DMS53 (cell line): ENCODE measurements around the gene CDK12.
"Not testable (repeated sequence)": the region's sequence is repeated elsewhere in the genome, so short reads cannot be mapped to it uniquely, and the experiment has no call there.

ENCODE experiments used
- DNase-seq: peaks from one replicate; lab custom pipeline; 2025; lab: John Stamatoyannopoulos, UW

CDK12 gene

DNA sequence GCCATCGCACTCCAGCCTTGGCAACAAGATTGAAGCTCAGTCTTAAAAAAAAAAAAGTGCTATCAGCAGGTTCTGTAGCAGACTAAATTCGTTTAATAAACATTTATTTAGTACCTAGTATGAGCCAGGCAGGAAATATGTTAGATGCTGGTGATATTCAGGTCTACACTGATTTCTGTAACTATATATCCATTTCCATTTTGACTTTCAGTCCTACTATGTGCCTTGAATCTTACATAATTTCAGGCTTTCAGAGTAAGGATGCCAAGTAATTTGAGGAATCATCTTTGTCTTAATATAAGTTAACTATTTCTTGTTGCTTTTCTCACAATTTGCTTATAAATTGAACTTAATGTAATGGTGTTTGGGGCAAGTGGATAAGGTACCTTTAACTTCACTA lies 46.2 kb downstream of the CDK12 start:
- DNase-seq: no peak

DNA sequence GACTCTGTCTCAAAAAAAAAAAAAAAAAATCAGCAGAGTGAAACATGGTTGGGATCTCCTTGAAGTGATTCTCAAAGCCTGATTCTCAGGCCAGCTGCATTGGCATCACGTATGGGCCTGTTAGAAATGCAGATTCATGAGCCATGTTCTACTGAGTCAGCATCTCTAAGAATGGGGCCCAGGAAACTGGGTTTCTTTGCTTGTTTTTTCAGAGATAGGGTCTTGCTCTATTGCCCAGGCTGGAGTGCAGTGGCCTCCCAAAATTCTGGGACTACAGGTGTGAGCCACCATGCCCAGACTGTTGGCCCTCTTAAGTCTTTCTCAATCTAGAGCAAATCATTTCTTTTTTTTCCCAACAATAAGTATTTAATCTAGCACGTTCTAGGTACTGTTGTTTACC lies 47.7 kb downstream of the CDK12 start:
- DNase-seq: no peak

DNA sequence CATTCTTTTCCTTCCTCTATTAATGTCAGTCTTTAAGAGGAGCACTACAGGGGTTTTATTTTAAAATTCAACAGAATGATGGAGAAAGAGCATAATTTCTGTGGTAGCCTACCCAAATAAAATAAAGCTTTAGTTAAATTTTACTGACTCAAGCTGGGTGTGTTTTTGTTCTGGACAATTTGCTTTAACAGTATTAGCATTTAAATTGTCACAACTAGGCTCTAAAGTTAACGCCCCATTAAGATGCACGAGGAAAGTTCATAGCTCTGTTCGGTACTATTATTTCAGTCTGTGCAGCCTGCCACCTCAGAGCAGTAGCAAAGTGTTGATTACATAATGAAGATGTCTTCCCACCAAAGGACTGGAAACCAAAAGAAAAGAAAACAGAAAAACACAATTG lies 52.0 kb downstream of the CDK12 start:
- DNase-seq: no peak

DNA sequence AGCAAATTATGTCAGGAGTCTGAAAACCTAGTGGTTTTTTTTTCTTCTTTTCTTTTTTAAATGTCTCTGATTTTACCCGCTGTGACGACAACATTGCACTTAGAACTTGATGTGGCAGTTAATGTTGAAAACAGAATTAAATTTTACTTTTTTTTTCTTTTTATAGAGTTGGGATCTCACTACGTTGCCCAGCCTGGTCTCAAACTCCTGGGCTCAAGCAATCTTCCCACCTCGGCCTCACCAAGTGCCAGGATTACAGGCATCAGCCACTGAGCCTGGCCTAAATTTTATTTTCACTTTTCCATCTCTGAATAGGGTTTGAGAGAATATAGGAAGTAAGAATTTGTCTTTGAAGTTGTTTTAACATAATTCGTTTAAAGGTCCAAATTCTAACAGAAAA lies 52.6 kb downstream of the CDK12 start:
- DNase-seq: no peak

DNA sequence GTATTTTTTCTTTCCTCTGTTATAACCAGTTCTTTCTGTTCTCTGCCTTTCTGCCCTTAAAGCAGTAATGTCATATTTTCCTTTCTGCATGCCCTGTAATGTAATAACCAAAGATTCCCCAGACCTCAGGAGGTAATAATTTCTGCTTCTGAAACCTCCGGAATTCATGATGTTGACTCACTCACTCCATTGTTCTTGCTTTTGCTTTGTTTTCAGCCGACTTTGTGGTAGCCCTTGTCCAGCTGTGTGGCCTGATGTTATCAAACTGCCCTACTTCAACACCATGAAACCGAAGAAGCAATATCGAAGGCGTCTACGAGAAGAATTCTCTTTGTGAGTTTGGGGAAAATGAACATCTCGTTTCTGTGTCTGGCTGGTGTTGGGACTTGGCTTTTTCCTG lies 55.9 kb downstream of the CDK12 start:
- DNase-seq: no peak

DNA sequence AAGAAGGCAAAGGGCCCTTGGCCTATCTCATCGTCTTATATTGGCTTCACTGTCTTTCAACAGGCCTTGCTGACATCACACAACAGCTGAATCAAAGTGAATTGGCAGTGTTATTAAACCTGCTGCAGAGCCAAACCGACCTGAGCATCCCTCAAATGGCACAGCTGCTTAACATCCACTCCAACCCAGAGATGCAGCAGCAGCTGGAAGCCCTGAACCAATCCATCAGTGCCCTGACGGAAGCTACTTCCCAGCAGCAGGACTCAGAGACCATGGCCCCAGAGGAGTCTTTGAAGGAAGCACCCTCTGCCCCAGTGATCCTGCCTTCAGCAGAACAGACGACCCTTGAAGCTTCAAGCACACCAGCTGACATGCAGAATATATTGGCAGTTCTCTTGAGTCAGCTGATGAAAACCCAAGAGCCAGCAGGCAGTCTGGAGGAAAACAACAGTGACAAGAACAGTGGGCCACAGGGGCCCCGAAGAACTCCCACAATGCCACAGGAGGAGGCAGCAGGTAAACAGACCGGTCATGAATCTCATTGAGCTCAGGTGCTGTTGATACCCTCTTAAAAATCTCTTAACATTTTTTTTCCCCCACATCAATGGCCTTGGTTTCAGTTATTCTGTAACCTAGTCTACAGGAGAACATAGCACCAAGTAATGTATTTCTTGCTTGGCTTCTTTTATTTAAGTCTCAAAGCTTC lies 64.7 kb downstream of the CDK12 start:
- no peak for DNase-seq

DNA sequence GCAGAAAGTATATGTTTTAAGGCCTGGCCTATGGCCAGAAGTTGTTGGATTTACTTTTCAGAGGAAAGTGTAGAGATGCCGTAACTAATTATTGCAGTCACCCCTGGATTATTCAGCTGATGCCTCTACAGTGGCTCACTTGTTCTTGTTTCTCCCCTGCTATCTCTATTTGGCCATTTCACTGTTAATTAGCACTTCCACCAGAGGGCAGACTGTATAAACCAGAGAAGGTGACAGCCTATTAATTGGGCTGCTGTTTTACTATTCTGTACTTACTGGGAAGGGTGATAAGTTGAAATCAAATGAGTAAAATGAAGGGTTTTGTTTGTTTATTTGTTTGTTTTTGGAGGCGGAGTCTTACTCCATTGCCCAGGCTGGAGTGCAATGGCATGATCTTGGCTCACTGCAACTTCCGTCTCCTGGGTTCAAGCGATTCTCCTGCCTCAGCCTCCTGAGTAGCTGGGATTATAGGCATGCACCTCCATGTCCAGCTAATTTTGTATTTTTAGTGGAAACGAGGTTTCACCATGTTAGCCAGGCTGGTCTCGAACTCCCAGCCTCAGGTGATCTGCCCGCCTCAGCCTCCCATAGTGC lies 66.0 kb downstream of the CDK12 start:
- DNase-seq: peak; percentile 57

DNA sequence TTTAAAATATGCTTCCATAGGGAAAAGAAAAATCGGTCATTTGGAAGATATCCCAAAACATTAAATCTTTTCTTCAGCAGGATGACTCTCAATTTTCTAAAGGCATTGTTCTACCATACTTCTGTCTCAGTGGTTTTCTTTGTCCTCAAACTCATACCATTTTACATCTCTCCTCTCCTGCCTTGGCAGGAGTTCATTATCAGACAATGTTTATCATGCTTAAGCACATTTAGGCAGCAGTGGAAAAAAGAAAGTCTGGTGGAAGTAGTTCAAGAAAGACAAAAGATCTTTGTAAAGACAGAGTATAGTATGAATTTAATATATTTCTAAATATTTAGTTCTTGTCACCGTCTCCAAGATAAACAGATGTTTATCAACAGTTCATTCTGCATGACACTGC lies 68.2 kb downstream of the CDK12 start:
- no peak for DNase-seq

DNA sequence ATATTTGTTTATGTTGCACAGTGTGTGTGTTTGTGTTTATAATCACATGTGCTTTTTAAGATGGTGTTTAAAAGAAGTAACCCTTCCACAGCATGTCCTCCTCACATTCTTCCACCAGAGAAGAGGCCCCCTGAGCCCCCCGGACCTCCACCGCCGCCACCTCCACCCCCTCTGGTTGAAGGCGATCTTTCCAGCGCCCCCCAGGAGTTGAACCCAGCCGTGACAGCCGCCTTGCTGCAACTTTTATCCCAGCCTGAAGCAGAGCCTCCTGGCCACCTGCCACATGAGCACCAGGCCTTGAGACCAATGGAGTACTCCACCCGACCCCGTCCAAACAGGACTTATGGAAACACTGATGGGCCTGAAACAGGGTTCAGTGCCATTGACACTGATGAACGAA lies 69.2 kb downstream of the CDK12 start:
- DNase-seq: no peak

DNA sequence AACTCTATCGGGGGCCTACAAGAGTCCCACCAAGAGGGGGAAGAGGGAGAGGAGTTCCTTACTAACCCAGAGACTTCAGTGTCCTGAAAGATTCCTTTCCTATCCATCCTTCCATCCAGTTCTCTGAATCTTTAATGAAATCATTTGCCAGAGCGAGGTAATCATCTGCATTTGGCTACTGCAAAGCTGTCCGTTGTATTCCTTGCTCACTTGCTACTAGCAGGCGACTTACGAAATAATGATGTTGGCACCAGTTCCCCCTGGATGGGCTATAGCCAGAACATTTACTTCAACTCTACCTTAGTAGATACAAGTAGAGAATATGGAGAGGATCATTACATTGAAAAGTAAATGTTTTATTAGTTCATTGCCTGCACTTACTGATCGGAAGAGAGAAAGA lies 70.0 kb downstream of the CDK12 start:
- no peak for DNase-seq

DNA sequence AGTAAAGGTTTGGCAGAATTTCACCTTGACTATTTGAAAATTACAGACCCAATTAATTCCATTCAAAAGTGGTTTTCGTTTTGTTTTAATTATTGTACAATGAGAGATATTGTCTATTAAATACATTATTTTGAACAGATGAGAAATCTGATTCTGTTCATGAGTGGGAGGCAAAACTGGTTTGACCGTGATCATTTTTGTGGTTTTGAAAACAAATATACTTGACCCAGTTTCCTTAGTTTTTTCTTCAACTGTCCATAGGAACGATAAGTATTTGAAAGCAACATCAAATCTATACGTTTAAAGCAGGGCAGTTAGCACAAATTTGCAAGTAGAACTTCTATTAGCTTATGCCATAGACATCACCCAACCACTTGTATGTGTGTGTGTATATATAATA lies 72.6 kb downstream of the CDK12 start:
- DNase-seq: peak; percentile 79

DNA sequence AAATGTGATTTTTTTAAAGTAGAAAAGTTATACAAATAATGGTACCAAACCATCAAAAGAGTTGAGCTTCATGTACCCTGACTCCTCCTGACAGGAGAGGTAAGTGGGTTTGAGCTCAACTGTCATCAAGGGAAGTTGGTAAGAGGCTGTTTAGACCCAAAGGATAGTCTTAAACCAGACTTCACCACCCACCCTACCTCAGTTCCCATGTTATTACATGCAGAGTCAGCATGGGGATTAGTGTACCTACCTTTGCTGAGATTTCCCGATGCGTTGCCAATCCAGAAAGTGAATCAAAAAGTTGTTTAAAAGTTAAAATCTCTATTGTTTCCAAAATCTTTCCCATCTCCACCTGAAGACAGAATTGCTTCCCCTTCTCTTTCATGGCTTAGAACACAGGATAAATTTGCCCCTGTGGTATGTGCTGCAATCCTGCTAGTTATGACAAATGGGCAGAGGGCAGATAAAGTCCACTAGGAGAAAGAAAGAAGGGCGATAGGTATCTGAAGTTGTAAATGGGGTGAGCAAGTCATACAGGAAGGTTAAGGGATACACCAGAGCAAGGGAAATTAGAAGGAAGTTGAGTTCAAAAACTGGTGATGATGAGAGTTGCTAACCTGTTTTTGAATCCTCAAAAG lies 73.6 kb downstream of the CDK12 start:
- no peak for DNase-seq

DNA sequence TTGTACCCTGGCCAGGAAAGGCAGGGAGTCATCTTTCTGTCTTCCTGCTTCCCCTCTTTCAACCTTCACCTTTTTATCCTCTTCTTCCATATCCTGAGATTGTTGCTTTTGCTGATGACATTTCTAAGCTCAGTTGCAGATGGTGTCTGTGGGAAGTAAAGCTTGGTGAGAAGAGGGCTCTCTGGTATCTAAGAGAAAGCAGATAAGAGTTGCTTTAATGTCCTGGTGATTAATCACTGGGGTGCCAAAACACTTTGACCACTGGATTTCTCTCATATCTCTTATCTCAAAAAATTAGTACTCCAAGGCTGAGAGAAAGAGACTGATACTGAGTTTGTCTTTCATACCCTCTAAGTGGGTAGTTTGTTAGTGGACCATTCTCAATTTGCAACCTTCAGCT lies 75.2 kb downstream of the CDK12 start:
- DNase-seq: no peak

DNA sequence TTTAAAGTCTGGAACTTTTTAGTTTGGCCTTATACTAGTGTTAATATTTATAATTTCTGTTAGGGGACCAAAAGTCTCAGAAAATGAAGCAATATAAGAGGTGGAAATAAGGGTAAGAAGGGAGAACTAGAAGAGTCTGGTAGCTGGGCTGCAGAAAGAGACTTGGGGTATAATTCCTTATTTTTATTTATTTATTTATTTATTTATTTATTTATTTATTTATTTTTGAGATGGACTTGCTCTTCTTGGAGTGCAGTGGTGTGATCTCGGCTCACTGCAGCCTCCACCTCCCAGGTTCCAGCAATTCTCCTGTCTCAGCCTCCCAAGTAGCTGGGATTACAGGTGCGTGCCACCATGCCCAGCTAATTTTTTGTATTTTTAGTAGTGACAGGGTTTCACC lies 76.1 kb downstream of the CDK12 start:
- not testable (repeated sequence) for DNase-seq

DNA sequence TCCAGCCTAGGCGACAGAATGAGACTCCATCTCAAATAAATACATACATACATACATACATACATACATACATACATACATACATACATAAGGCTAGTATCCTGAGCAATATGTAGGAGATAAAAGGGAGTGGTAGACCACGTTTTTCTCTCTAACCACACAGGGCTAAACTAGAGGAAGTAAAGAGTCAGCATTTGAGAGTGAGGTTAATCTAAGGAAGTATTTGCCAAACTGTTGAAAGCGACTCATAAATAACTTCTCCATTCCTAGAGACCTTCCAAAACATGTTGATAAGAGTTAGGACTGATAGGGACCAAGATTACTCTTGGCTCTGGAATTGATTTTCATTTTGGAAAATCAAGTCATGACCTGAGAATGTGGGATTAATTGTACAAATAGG lies 77.6 kb downstream of the CDK12 start:
- DNase-seq: no peak

DNA sequence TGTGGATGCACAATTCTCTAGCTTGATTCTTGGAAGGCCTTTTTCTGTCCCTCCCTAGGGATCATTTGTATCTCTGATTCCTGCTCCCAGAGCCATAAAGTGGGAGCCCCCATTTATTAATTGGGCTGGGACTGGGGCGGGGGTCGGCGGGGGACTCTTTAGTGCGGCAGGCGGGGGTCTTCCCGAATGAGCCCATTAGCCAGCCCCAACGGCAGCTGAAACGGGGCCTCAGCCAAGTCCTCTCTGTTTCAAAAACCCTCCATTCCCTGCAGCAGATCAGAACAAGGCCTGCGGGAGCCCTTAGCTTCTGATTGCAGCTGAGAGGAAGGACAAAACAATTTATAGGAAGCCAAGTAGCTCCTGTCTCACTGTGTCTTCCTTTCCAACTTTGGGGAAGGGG lies 79.3 kb downstream of the CDK12 start:
- DNase-seq: no peak

DNA sequence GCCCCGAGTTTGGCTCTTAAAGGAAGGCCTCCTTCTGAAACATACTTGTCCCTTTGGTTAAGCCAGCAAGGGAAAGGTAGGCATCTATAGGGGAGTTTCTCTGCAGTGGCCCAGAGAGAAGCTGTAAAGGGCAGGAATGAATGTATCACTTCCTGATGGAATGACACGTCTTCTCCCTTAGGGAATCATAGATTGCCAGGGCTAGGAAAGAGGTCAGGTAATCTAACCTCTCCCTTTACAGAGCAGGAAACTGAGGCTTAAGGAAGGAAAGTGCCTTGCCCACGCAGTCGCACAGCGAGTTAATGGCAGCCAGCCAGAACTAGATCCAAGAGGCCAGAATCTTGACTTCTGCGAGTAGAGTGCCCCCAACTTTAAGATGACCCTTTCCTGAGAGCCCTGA lies 80.4 kb downstream of the CDK12 start:
- no peak for DNase-seq

DNA sequence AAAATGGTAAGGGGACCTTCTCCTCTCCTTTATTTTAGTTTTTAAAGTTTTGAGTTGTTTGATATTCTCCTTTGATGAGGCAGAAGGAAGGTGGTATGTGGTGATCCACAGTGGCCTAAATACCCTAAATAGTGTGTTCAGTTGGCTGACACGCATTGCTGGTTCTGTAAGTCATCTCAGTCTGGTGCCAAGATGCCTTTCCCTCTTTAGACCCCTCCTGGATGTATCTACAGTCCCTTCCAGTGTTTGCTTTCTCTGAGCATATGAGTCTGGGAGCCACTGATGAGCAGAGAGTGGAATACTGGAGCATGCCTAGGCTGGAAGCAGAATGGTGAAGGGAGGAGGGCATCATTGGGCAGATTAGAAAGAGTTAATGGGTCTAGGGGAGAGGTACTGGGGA lies 81.9 kb downstream of the CDK12 start:
- no peak for DNase-seq

DNA sequence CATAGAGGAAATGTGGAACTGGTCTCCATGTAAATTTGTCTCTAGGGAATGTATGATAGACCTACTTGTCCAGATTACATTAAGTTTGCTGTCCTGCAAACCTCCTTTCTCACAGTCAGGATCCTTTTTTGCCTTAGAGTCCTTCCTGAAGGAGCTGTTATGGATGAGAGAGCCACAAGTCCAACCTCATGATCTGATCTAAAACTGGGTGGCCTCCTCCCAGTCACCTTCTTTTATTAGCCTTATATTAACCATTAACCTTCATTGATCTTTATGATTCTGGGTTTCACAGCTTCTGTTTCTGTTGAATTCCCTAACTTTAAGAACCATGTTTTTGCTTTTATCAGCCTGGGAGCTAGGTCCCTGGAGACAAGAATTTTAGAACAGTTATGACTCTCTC lies 82.4 kb downstream of the CDK12 start:
- no peak for DNase-seq

DNA sequence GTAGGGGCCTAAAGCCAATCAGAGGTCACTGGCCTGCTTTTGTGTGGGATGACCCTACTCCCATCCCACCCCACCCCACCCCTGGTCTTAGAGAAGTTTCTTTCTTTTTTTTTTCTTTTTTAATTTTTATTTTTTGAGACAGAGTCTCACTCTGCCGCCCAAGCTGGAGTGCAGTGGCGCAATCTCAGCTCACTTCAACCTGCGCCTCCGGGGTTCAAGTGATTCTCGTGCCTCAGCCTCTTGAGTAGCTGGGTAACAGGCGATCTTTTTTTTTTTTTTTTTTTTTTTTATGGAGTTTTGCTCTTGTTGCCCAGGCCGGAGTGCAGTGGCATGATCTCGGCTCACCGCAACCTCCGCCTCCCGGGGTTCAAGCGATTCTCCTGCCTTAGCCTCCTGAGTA lies 83.1 kb downstream of the CDK12 start:
- not testable (repeated sequence) for DNase-seq

DNA sequence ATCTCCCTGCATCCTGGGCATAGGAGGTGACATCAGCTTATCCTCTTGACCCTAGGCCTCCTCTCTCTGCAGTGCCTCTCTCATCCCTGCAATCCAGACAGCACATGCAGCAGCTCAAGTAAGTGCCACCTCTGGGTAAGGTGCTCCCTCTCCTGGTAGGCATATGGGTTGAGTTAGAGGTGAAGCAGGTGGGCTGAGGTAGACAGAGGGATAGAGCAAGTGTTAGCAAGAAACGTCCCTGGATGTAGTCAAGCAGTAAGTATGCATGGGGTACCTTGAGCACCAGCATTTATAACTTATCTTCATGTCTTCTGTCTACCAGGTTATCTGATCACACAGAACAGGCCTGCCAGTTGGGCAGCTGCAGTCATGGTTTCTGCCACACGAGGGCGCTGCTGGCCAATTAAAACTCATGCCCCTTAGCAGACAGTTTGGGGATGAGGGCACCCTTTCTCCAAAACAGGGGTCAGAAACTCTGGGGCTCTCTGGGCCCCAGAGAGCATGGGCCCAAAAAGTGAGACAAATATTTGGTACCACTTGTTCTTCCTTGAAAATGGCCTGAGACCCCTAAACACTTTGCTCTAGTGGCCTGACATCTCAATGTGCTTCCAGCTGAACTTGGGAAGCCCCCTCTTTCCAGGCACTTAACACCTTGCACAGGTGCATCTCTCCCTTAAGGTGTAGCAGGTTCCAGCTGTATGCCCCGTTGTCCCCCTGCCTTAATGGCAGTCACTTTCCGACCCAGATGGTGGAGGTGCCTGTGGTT lies 86.6 kb downstream of the CDK12 start:
- peak; percentile 74 for DNase-seq

DNA sequence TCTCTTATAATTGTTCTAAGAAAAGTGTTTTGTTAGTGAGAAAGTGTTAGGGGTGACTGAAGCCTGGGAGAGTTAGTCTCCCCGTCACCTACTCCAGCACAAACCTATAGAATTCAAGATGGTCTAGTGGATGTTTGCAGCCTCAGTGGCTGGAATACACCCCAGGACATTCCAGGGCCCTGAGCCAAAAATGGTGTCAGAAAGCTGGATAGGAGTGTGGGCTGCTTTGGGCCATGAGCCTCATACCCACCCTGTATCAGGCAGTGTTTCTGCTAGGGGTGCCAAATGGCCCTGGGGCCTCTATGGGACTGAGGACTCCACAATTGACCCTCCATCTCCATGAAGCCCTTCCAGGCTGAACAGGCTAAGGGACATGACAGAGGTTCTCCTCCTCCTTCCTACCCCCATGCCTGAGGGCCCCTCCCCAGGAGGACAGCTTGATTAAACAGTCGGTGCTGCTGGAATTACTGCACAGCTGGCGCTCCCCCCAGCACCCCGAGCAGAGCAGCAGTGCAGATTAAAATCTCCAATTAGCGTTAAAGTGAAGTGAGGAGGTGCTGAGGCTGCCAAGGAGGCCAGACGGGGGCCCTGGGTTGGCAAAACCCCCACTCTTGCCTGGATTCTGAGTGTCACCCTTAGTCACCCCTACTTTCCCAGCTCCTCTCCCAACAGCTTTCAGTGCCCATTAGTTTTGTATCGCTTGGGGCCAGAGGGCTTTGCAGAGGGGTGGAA lies 87.4 kb downstream of the CDK12 start:
- DNase-seq: no peak
